HepG2 (cell line): ENCODE results near the gene CRLF1. TPM values are rescaled to one million over a fixed set of nuclear protein-coding genes. Genes with fewer than 3 reads are reported as not detected.
A peak's percentile ranks its signal among the peaks of the same experiment; 100 is the strongest.

Source experiments
- ATAC-seq: fragments of 200-7000 bp; cut with Tn5 transposase; 3 replicates; pipeline ENCODE4 v1.9.1; 2020; ENCODE audit warnings: mild to moderate bottlenecking, moderate library complexity
- BruUV-seq: library from RNA; stranded (reverse); fragments of 400-500 nt; replicated peaks from 2 replicates; lab custom pipeline; 2021; lab: Mats Ljungman, UMichigan
- CTCF ChIA-PET: fragments of 300-600 bp; formaldehyde crosslinking; extraction: SDS; loops from one replicate; lab custom pipeline; 2021; ENCODE audit warnings: low total read pairs, inconsistent platforms, low intra/inter-chr PET ratio; lab: Yijun Ruan, JAX
- POLR2A ChIA-PET: fragments of 350-600 bp; sonication (Branson Sonifier 250); formaldehyde crosslinking; loops from one replicate; lab custom pipeline; 2020; ENCODE audit warnings: antibody characterized with exemption, inconsistent platforms; lab: Yijun Ruan, JAX
- DNase-seq: peaks from one replicate; pipeline ENCODE4 v3.0.0-alpha.2; 2015; ENCODE audit warnings: low spot score
- FAIRE-seq: peaks from 3 replicates; lab custom pipeline; 2011; peaks lifted over from hg19 to GRCh38; lab: Jason Lieb, UNC
- H2AFZ ChIP-seq: one replicate; pipeline ENCODE4 v1.6.1; 2011; ENCODE audit warnings: low read length, inconsistent platforms
- H3K27ac ChIP-seq: fragments of 300-600 bp; 3 replicates; pipeline ENCODE4 v1.8.0; 2011; ENCODE audit warnings: mixed run types, mild to moderate bottlenecking, mixed read lengths, low read length, inconsistent platforms; ENCODE audit not compliant: insufficient read depth; ENCODE audit errors: extremely low read length
- H3K27me3 ChIP-seq, 2 experiments: fragments of 200-600 bp in 1 of 2; 2 replicates in 1 of 2; 3 replicates in 1 of 2; pipeline versions ENCODE4 v1.6.0 to v1.8.0; 2011; ENCODE audit warnings: low read length in 2 of 2, mild to moderate bottlenecking in 2 of 2, moderate library complexity in 2 of 2, inconsistent platforms in 1 of 2; ENCODE audit not compliant: insufficient read depth in 2 of 2, control insufficient read depth in 1 of 2
- H3K36me3 ChIP-seq, 2 experiments: fragments of 200-600 bp in 1 of 2; replicated peaks in 1 of 2; 2 replicates in 1 of 2; 3 replicates in 1 of 2; pipeline versions ENCODE4 v1.5.1 to v1.8.0; 2011; ENCODE audit warnings: low read length in 2 of 2, inconsistent platforms in 1 of 2; ENCODE audit not compliant: insufficient read depth in 2 of 2, control insufficient read depth in 1 of 2
- H3K4me1 ChIP-seq: 2 replicates; pipeline ENCODE4 v1.5.1; 2012; ENCODE audit warnings: low read length, inconsistent platforms; ENCODE audit not compliant: insufficient read depth
- H3K4me2 ChIP-seq: 2 replicates; pipeline ENCODE4 v1.6.0; 2011; ENCODE audit warnings: low read depth, low read length, inconsistent platforms
- H3K4me3 ChIP-seq, 3 experiments: fragments of 200-600 bp in 1 of 3; sonication (generic), shearing (Covaris generic) in 1 of 3; replicated peaks in 1 of 3; 2 replicates each; pipeline ENCODE4 v1.5.1; 2011 to 2016; ENCODE audit warnings: low read length in 3 of 3, inconsistent platforms in 2 of 3, low read depth in 2 of 3, mild to moderate bottlenecking in 2 of 3, control low read depth in 1 of 3, mixed read lengths in 1 of 3; ENCODE audit not compliant: insufficient read depth in 1 of 3
- H3K79me2 ChIP-seq: one replicate; pipeline ENCODE4 v1.6.1; 2011; ENCODE audit warnings: low read length, inconsistent platforms; ENCODE audit not compliant: insufficient read depth
- H3K9ac ChIP-seq: 2 replicates; pipeline ENCODE4 v1.6.0; 2011; ENCODE audit warnings: mild to moderate bottlenecking, low read depth, low read length, inconsistent platforms; ENCODE audit not compliant: insufficient read depth
- H3K9me3 ChIP-seq: 2 replicates; pipeline ENCODE4 v1.5.1; 2012; ENCODE audit warnings: mild to moderate bottlenecking, low read length
- H4K20me1 ChIP-seq: 2 replicates; pipeline ENCODE4 v1.6.0; 2011; ENCODE audit warnings: inconsistent platforms, mild to moderate bottlenecking, low read length, moderate library complexity; ENCODE audit not compliant: insufficient read depth
- AGO2 ChIP-seq: fragments of 200-400 bp; formaldehyde crosslinking; optimal IDR thresholded peaks from 2 replicates; pipeline ENCODE3; 2017; ENCODE audit warnings: mild to moderate bottlenecking, low read depth, low read length, moderate library complexity
- ARID4A ChIP-seq: sonication (generic); formaldehyde crosslinking; IDR thresholded peaks from 2 replicates; pipeline ENCODE4 v1.5.0; 2020; ENCODE audit warnings: mild to moderate bottlenecking, missing genetic modification reagents, borderline replicate concordance
- ATF3 ChIP-seq: sonication (generic); formaldehyde crosslinking; IDR thresholded peaks from 2 replicates; pipeline ENCODE4 v1.4.0; 2020; ENCODE audit warnings: missing genetic modification reagents
- BRD4 ChIP-seq: sonication (generic); formaldehyde crosslinking; IDR thresholded peaks from 2 replicates; pipeline ENCODE4 v1.4.0; 2020; ENCODE audit warnings: missing genetic modification reagents
- CEBPG ChIP-seq: IDR thresholded peaks from 2 replicates; pipeline ENCODE4 v1.6.1; 2016
- CENPT ChIP-seq: sonication (generic); formaldehyde crosslinking; IDR thresholded peaks from 2 replicates; pipeline ENCODE4 v1.8.0; 2022; ENCODE audit warnings: low read depth, mild to moderate bottlenecking, moderate library complexity, missing genetic modification reagents
- CHCHD3 ChIP-seq: sonication (generic); formaldehyde crosslinking; IDR thresholded peaks from 2 replicates; pipeline ENCODE4 v1.8.0; 2022; ENCODE audit warnings: mild to moderate bottlenecking, missing genetic modification reagents, moderate library complexity
- GMEB2 ChIP-seq: IDR thresholded peaks from 2 replicates; pipeline ENCODE4 v1.6.1; 2016; ENCODE audit warnings: missing biosample characterization, missing genetic modification reagents, low read depth
- HES4 ChIP-seq: sonication (generic); formaldehyde crosslinking; IDR thresholded peaks from 2 replicates; pipeline ENCODE4 v1.9.0; 2021; ENCODE audit warnings: mild to moderate bottlenecking, missing genetic modification reagents, borderline replicate concordance
- HNF4A ChIP-seq: sonication (generic); formaldehyde crosslinking; IDR thresholded peaks from 2 replicates; pipeline ENCODE4 v1.4.0; 2020; ENCODE audit warnings: missing genetic modification reagents
- MEIS1 ChIP-seq: sonication (generic); formaldehyde crosslinking; IDR thresholded peaks from 2 replicates; pipeline ENCODE4 v1.9.0; 2021; ENCODE audit warnings: mild to moderate bottlenecking, missing genetic modification reagents, moderate library complexity, borderline replicate concordance
- SATB2 ChIP-seq: sonication (generic); formaldehyde crosslinking; IDR thresholded peaks from 2 replicates; pipeline ENCODE4 v1.5.0; 2020; ENCODE audit warnings: missing genetic modification reagents
- SP2 ChIP-seq: sonication (generic); formaldehyde crosslinking; IDR thresholded peaks from 2 replicates; pipeline ENCODE4 v1.5.1; 2020; ENCODE audit warnings: mild to moderate bottlenecking, missing genetic modification reagents
- THAP11 ChIP-seq: IDR thresholded peaks from 2 replicates; pipeline ENCODE4 v1.6.1; 2016; ENCODE audit warnings: missing biosample characterization, missing genetic modification reagents
- ZFP36 ChIP-seq: fragments of 150-350 bp; IDR thresholded peaks from 2 replicates; pipeline ENCODE4 v1.6.1; 2018; ENCODE audit warnings: borderline replicate concordance, low read length, low read depth; ENCODE audit not compliant: partially characterized antibody
- ZNF543 ChIP-seq: sonication (generic); formaldehyde crosslinking; IDR thresholded peaks from 2 replicates; pipeline ENCODE4 v1.4.0; 2020; ENCODE audit warnings: mild to moderate bottlenecking, missing genetic modification reagents
- ZNF550 ChIP-seq: sonication (generic); formaldehyde crosslinking; IDR thresholded peaks from 2 replicates; pipeline ENCODE4 v1.4.0; 2020; ENCODE audit warnings: mild to moderate bottlenecking, missing genetic modification reagents, borderline replicate concordance
- ZNF615 ChIP-seq: sonication (generic); formaldehyde crosslinking; IDR thresholded peaks from 2 replicates; pipeline ENCODE4 v1.5.0; 2020; ENCODE audit warnings: mild to moderate bottlenecking, missing genetic modification reagents, borderline replicate concordance
- WGBS: methylation state at CpG from one replicate; pipeline ENCODE4 v1.1.6; 2017; ENCODE audit warnings: low lambda C conversion rate; 5-methylcytosine and 5-hydroxymethylcytosine counted together
- in situ Hi-C: cut with HindIII; loops from 2 replicates; pipeline ENCODE4 v1.10.0; 2017; ENCODE audit warnings: low pct_unique_long_range_greater_than_20kb; ENCODE audit not compliant: extremely low pct_ligation_motif_present
- intact Hi-C: fragments of 100-400 bp; cut with micrococcal nuclease; formaldehyde crosslinking; loops from one replicate; pipeline ENCODE4 v1.10.0; 2022; ENCODE audit not compliant: unreplicated experiment
- polyA plus RNA-seq, 8 experiments: library from polyadenylated mRNA; depleted of rRNA in 3 of 8; stranded (reverse) in 7 of 8; unstranded in 1 of 8; fragments of >200 nt; fragmentation: Illumina TruSeq in 4 of 8; extraction: Trizol in 4 of 8; gene quantifications; 2 replicates each; pipeline versions ENCODE4 v1.2.1 to v1.2.3, GENCODE V29; 2011 to 2016; ENCODE audit warnings: low read depth in 4 of 8, missing spikeins in 1 of 8, mixed read lengths in 1 of 8; ENCODE audit not compliant: insufficient read depth in 1 of 8
- total RNA-seq, 5 experiments: library from RNA; depleted of rRNA; stranded (reverse); fragments of >200 nt; fragmentation: Illumina TruSeq; extraction: Trizol; gene quantifications; 2 replicates each; pipeline ENCODE4 v1.2.3, GENCODE V29; 2016; ENCODE audit warnings: low read depth in 1 of 5

Gene CRLF1
- total and polyA plus RNA-seq, 2 of the 13 experiments (the other 11 are each of a cell fraction or from before 2014, with no cell fraction given), result 217 to 296 TPM

- TF ChIP-seq SATB2 (0 out of 2 replicates have a peak, but pooled peaks have one; percentile 39), HES4 (CRISPR knock-in tag) (no peak), CENPT (CRISPR knock-in tag) (peak; percentile 60; the same call in 1 of the 2 replicates), ZNF615 (no peak), GMEB2 (no peak), CEBPG (CRISPR knock-in tag) (no peak), CHCHD3 (CRISPR knock-in tag) (no peak)
Observed at GRCh38 chr19:18610556-18611326, 4.1 kb upstream of the CRLF1 start (continued).

GRCh38 chr19:18610245-18610555 is 3.6 kb upstream of the CRLF1 start:
- ATAC-seq (peak; percentile 83), FAIRE-seq (peak; percentile 68), DNase-seq (no peak)
- Histone ChIP-seq H3K9me3 (no peaks in the 10 kb centered on the region), H4K20me1 (peaks cover 4% of the 10 kb centered on the region; the same call in 1 of the 2 replicates), H2AFZ (no peak overlapping the region), H3K27ac (peak overlapping the region; percentile 84), H3K79me2 (peaks cover 7% of the 10 kb centered on the region), H3K4me2 (peak overlapping the region; percentile 100), H3K36me3 (no peaks in the 10 kb centered on the region), H3K4me3 (peak overlapping the region; percentile 34 to 75 (median 39)), H3K4me1 (peaks cover 56% of the 10 kb centered on the region), H3K9ac (peak overlapping the region; percentile 61), H3K27me3 (peaks cover 0 to 7% of the 10 kb centered on the region in 2 experiments; a peak in 2 of 5 replicates)
- CTCF ChIA-PET, result no interaction called here
- intact Hi-C loops (no loop called here), in situ Hi-C loops (no loop called here)
- BruUV-seq, result no TSS peak
- POLR2A ChIA-PET, result interaction anchor here (0.9 to 1.7 kb wide), 2 partner anchors 22 to 39 kb away, joined by 5 to 14 read pairs; partner anchors contain the start of genes REX1BD and UBA52
- WGBS, result 0% methylated on average over 1 of the region's 3 CpGs
- TF ChIP-seq MEIS1 (CRISPR knock-in tag), result 0 out of 2 replicates have a peak, but pooled peaks have one; percentile 54
- peak; percentile 34; the same call in 1 of the 2 replicates for TF ChIP-seq HNF4A (CRISPR knock-in tag)
- peak; percentile 92; the same call in 1 of the 2 replicates for TF ChIP-seq ZNF543 (CRISPR knock-in tag)
- no peak for TF ChIP-seq THAP11 (CRISPR knock-in tag)
- TF ChIP-seq ZNF550 (CRISPR knock-in tag), result 0 out of 2 replicates have a peak, but pooled peaks have one; percentile 37
- no peak for TF ChIP-seq ATF3 (CRISPR knock-in tag)
- peak; percentile 50 for TF ChIP-seq AGO2
- no peak for TF ChIP-seq SP2
- 0 out of 2 replicates have a peak, but pooled peaks have one; percentile 3 for TF ChIP-seq BRD4 (CRISPR knock-in tag)
- TF ChIP-seq ARID4A (CRISPR knock-in tag), result no peak
- peak; percentile 79 for TF ChIP-seq ZFP36
